ENCODE data around the gene FOXA2. TPM values are rescaled to one million over a fixed set of nuclear protein-coding genes. Genes with fewer than 3 reads are reported as not detected.

Gene FOXA2
- total and polyA plus RNA-seq, 10 donors: not detected

DNA sequence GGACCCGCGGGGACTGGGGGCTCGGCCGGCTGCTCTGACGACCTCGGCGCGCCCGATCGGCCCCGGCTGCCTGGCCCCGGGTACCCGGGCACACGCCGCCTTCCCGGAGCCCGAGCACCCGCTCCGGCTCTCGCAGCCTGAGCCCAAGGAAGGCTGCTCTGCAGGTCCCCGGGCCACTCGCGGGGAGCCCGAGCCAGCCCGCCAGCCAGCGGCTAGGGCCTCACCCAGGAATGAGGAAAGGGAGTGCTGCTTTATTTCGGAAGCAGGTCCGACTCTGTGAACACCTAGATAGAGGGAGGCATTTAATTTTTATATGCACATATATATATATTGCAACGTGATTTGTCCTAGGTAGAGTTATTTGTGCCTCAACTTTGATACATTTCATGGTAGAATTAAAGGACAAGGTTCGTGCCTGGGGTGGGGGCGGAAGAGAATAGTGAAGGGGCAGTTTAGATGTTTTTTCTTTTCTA, 15.5 kb downstream of the FOXA2 start:
- Histone ChIP-seq H3K36me3 (no peaks in the 10 kb centered on the region), H3K27me3 (replicated peaks in 1 of 7) (peaks cover 0 to 98% (median 82%) of the 10 kb centered on the region in 7 donors), H3K4me3 (no peak overlapping the region), H3K9me3 (no peaks in the 10 kb centered on the region), H3K27ac (no peak overlapping the region), H3K4me1 (peaks cover 0 to 13% (median 5%) of the 10 kb centered on the region in 6 donors)
- DNase-seq: no peak
- 4 to 26% (median 6%) methylated on average over 9 to 31 of the region's 31 CpGs for WGBS, 5 donors
- intact Hi-C loops (cut with DNase I; ENCODE audit: low total_unique reads): no loop called here
- TF ChIP-seq CTCF (IDR thresholded peaks at IDR 0.05 in 8 of 11, conservative IDR thresholded peaks at IDR 0.05 in 3 of 11) (no peak), POLR2A (IDR thresholded peaks at IDR 0.05) (no peak), POLR2AphosphoS5 (IDR thresholded peaks at IDR 0.05) (no peak)

GRCh38 chr20:22567944-22568871, 16.2 kb downstream of the FOXA2 start:
- intact Hi-C loops (cut with DNase I; ENCODE audit: low total_unique reads): no loop called here
- no peak for DNase-seq
- TF ChIP-seq POLR2AphosphoS5 (IDR thresholded peaks at IDR 0.05): no peak
- no peak for TF ChIP-seq POLR2A (IDR thresholded peaks at IDR 0.05)
- TF ChIP-seq CTCF (IDR thresholded peaks at IDR 0.05 in 8 of 11, conservative IDR thresholded peaks at IDR 0.05 in 3 of 11): no peak
- 6 to 15% (median 8%) methylated on average over 35 to 57 of the region's 57 CpGs for WGBS, 5 donors
- H3K36me3 ChIP-seq: no peaks in the 10 kb centered on the region
- peaks cover 0 to 13% (median 5%) of the 10 kb centered on the region in 6 donors for H3K4me1 ChIP-seq
- H3K9me3 ChIP-seq: no peaks in the 10 kb centered on the region
- no peak overlapping the region for H3K27ac ChIP-seq
- H3K4me3 ChIP-seq: peak overlapping the region in 1 of 8 donors; percentile 13
- H3K27me3 ChIP-seq (replicated peaks in 1 of 7): peaks cover 0 to 98% (median 75%) of the 10 kb centered on the region in 7 donors

DNA sequence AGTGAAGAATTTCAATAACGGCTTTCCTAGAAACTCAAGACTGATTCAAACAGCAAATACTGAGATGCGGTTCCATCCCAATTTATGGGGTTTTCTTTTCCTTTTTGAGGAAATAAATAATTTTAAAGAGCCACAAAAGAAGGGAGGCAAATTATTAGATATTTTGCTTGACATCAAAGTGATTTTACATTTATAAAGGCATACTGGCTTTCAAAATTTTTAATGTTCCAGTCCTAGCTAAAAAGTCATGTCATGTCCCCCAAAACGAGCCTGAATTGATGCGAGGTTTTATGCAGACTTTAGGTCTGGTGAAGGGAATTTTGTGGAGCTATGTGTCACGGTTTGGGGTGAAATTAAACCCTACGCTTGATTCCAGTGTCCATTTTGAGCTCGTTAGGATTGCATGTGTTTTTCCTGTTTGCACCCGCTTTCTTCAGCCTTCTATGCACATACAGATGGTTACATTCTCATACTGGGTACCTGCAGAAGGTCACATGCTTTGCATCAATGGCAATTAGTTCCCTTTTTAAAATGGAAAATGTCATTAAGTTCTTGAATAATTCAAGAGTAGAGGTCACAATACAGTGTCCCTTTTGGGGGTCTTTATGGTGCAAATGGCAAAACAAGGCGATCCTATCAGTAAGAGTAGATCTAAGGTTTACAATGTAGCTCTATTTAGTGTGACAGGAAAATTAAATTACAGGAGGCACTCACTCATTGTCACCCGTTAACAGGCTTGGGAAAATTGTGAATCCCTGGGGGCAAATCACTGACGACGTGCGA, 17.3 kb downstream of the FOXA2 start:
- H3K27me3 ChIP-seq (replicated peaks in 1 of 7): peaks cover 0 to 98% (median 71%) of the 10 kb centered on the region in 7 donors
- no peak for DNase-seq
- peaks cover 0 to 13% (median 5%) of the 10 kb centered on the region in 6 donors for H3K4me1 ChIP-seq
- no peak overlapping the region for H3K27ac ChIP-seq
- intact Hi-C loops (cut with DNase I; ENCODE audit: low total_unique reads): no loop called here
- TF ChIP-seq CTCF (IDR thresholded peaks at IDR 0.05 in 8 of 11, conservative IDR thresholded peaks at IDR 0.05 in 3 of 11) (no peak), POLR2AphosphoS5 (IDR thresholded peaks at IDR 0.05) (no peak), POLR2A (IDR thresholded peaks at IDR 0.05) (no peak)
- 8 to 13% (median 9%) methylated on average over 13 of the region's 13 CpGs for whole genome bisulfite sequencing, 5 donors
- no peak overlapping the region for H3K4me3 ChIP-seq
- no peaks in the 10 kb centered on the region for H3K9me3 ChIP-seq
- no peaks in the 10 kb centered on the region for H3K36me3 ChIP-seq

Data from spleen (tissue), 11 donors.